Measurements from ENCODE around the gene PRR20G. TPM values are rescaled to one million over a fixed set of nuclear protein-coding genes. Genes with fewer than 3 reads are reported as not detected.

PRR20G gene
- total RNA-seq, 1 experiment from 2014 or later, result not detected

DNA sequence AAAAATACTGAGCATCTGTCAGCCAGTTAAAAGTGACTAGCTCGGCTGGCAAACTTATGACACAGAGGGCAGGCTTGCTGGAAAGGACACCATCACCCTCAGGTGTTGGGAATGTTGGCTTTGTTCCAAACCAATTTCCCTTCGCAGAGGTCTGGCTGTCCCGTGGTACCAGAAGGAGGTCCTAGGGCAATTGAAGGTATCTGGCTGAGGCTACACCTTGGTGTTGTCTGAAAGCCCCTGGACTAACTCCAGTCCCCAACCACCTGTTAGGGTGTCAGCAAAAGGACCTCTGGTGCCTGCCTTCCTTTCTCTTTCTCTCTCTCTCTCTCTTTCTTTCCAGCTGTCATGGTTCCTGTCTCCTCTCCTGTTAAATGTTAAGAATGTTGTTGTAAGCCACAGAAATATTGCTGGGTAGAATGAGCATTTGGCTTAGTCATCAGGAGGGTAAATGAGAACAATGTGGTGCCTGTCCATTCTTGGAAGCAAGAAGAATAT, 12.5 kb downstream of the PRR20G start:
- Mint-ChIP-seq H3K4me3 (ENCODE audit: unreplicated experiment) (no peak overlapping the region), H3K4me1 (ENCODE audit: low read depth, unreplicated experiment) (no peaks in the 10 kb centered on the region), H3K36me3 (ENCODE audit: insufficient read depth, unreplicated experiment) (no peaks in the 10 kb centered on the region), H3K27me3 (ENCODE audit: insufficient read depth, unreplicated experiment) (peaks cover 8% of the 10 kb centered on the region), H3K9me3 (ENCODE audit: unreplicated experiment) (peaks cover 17% of the 10 kb centered on the region), H3K27ac (ENCODE audit: unreplicated experiment) (no peak overlapping the region)
- ChIA-PET POLR2A (no interaction called here), CTCF (no interaction called here)
- Histone ChIP-seq H3K9me3 (peaks cover 4% of the 10 kb centered on the region; the same call in 1 of the 2 replicates), H3K4me1 (no peaks in the 10 kb centered on the region), H3K4me3 (ENCODE audit: low read depth, low read length) (no peak overlapping the region), H3K27me3 (replicated peaks; ENCODE audit: control insufficient read depth, insufficient read depth, low read length) (no peaks in the 10 kb centered on the region), H3K36me3 (ENCODE audit: control insufficient read depth, insufficient read depth, low read length) (no peaks in the 10 kb centered on the region)
- no TSS peak for BruUV-seq (replicated peaks)
- TF ChIP-seq, protein P1, sequence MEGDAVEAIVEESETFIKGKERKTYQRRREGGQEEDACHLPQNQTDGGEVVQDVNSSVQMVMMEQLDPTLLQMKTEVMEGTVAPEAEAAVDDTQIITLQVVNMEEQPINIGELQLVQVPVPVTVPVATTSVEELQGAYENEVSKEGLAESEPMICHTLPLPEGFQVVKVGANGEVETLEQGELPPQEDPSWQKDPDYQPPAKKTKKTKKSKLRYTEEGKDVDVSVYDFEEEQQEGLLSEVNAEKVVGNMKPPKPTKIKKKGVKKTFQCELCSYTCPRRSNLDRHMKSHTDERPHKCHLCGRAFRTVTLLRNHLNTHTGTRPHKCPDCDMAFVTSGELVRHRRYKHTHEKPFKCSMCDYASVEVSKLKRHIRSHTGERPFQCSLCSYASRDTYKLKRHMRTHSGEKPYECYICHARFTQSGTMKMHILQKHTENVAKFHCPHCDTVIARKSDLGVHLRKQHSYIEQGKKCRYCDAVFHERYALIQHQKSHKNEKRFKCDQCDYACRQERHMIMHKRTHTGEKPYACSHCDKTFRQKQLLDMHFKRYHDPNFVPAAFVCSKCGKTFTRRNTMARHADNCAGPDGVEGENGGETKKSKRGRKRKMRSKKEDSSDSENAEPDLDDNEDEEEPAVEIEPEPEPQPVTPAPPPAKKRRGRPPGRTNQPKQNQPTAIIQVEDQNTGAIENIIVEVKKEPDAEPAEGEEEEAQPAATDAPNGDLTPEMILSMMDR (IDR thresholded peaks at IDR 0.05; ENCODE audit: insufficient read depth in 1 of 2, low read depth in 1 of 2, low read length in 1 of 2, severe bottlenecking in 1 of 2, unreplicated experiment in 1 of 2), result no peak
- DNase-seq, result no peak
- intact Hi-C loops (cut with micrococcal nuclease; ENCODE audit: unreplicated experiment), result no loop called here

DNA sequence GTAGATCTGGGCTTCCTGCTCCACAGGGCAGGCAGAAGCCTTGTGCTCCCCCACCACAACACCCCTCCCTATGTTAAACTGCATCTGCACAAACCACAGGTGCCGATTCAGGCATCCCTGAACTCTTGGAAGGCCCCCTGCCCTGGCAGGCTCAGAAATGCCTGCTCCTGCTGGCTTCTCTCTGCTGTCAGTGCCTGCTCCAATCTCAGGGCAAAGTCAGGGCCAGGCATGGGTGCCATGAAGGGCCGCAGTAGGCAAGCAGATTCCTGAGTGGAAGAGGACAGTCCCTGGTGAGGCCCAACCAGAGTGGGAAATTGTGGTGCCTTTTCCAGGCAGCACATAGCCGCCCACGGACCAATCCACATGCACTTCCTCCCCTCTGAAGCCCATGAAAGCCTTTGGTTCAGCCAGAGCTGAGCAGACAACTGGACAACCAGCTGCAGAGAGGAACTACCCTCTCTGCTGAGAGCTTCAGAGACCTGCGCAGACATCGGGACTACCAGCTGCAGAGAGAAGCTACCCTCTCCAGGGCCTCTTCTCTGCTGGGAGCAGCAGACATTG, 13.6 kb downstream of the PRR20G start:
- Mint-ChIP-seq H3K4me1 (ENCODE audit: low read depth, unreplicated experiment) (no peaks in the 10 kb centered on the region), H3K36me3 (ENCODE audit: insufficient read depth, unreplicated experiment) (no peaks in the 10 kb centered on the region), H3K27me3 (ENCODE audit: insufficient read depth, unreplicated experiment) (peaks cover 8% of the 10 kb centered on the region), H3K9me3 (ENCODE audit: unreplicated experiment) (peaks cover 27% of the 10 kb centered on the region), H3K27ac (ENCODE audit: unreplicated experiment) (no peak overlapping the region), H3K4me3 (ENCODE audit: unreplicated experiment) (no peak overlapping the region)
- H3K9me3 ChIP-seq, result peaks cover 5% of the 10 kb centered on the region
- TF ChIP-seq, protein P1 (IDR thresholded peaks at IDR 0.05; ENCODE audit: insufficient read depth in 1 of 2, low read depth in 1 of 2, low read length in 1 of 2, severe bottlenecking in 1 of 2, unreplicated experiment in 1 of 2), result no peak
- CTCF ChIA-PET, result no interaction called here
- no peaks in the 10 kb centered on the region for H3K36me3 ChIP-seq (ENCODE audit: control insufficient read depth, insufficient read depth, low read length)
- no peaks in the 10 kb centered on the region for H3K27me3 ChIP-seq (replicated peaks; ENCODE audit: control insufficient read depth, insufficient read depth, low read length)
- H3K4me1 ChIP-seq, result no peaks in the 10 kb centered on the region
- intact Hi-C loops (cut with micrococcal nuclease; ENCODE audit: unreplicated experiment), result no loop called here
- H3K4me3 ChIP-seq (ENCODE audit: low read depth, low read length), result no peak overlapping the region
- DNase-seq, result no peak
- BruUV-seq (replicated peaks), result no TSS peak
- POLR2A ChIA-PET, result no interaction called here

DNA sequence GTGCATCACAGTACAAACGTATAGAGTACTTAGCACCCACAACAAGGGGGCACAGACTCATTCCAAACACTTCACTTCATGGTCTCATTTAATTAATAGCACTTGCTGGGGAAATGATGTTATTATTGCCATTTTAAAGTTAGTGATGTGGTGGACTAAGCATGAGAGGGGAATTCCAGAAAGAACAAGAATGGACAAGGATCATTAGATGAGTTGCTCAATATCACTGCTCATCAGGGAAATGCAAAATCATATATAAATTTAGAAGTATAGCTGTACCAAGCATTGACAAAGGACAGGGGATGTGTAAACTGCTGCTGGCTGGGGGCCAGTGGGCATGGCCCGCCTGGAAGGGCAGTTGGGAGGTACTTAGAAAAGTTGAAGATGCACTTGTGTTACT, 14.6 kb downstream of the PRR20G start:
- Histone ChIP-seq H3K9me3 (peaks cover 7% of the 10 kb centered on the region), H3K4me3 (ENCODE audit: low read depth, low read length) (no peak overlapping the region), H3K4me1 (no peaks in the 10 kb centered on the region), H3K36me3 (ENCODE audit: control insufficient read depth, insufficient read depth, low read length) (no peaks in the 10 kb centered on the region), H3K27me3 (replicated peaks; ENCODE audit: control insufficient read depth, insufficient read depth, low read length) (no peaks in the 10 kb centered on the region)
- BruUV-seq (replicated peaks), result no TSS peak
- Mint-ChIP-seq H3K36me3 (ENCODE audit: insufficient read depth, unreplicated experiment) (no peaks in the 10 kb centered on the region), H3K4me3 (ENCODE audit: unreplicated experiment) (no peak overlapping the region), H3K27me3 (ENCODE audit: insufficient read depth, unreplicated experiment) (peaks cover 6% of the 10 kb centered on the region), H3K9me3 (ENCODE audit: unreplicated experiment) (peaks cover 36% of the 10 kb centered on the region), H3K4me1 (ENCODE audit: low read depth, unreplicated experiment) (no peaks in the 10 kb centered on the region), H3K27ac (ENCODE audit: unreplicated experiment) (no peak overlapping the region)
- TF ChIP-seq, protein P1 (IDR thresholded peaks at IDR 0.05; ENCODE audit: insufficient read depth in 1 of 2, low read depth in 1 of 2, low read length in 1 of 2, severe bottlenecking in 1 of 2, unreplicated experiment in 1 of 2), result no peak
- no peak for DNase-seq
- intact Hi-C loops (cut with micrococcal nuclease; ENCODE audit: unreplicated experiment), result no loop called here
- ChIA-PET CTCF (no interaction called here), POLR2A (no interaction called here)

Data from Caco-2 (cell line).